Esophagus muscularis mucosa (tissue), 4 donors: ENCODE measurements around the gene ANKRD16. TPM values are rescaled to one million over a fixed set of nuclear protein-coding genes. Genes with fewer than 3 reads are reported as not detected.

Experiments
- DNase-seq: peaks from one replicate; pipeline ENCODE4 v3.0.0-alpha.2; 2017; ENCODE audit errors: extremely low spot score
- H3K27ac ChIP-seq, 4 donors: fragments of 200-600 bp; sonication (generic); replicated peaks in 1 of 4; 1 replicate in 3 of 4; 2 replicates in 1 of 4; pipeline ENCODE4 v1.5.1; 2016 to 2019; ENCODE audit warnings: mild to moderate bottlenecking in 1 of 4
- H3K27me3 ChIP-seq, 4 donors: fragments of 200-600 bp; sonication (generic); one replicate each; pipeline versions ENCODE4 v1.5.1 to v1.6.0; 2016 to 2019
- H3K36me3 ChIP-seq, 4 donors: fragments of 200-600 bp; sonication (generic); one replicate each; pipeline ENCODE4 v1.5.1; 2016 to 2019
- H3K4me1 ChIP-seq, 4 donors: fragments of 200-600 bp; sonication (generic); one replicate each; pipeline ENCODE4 v1.5.1; 2016 to 2019
- H3K4me3 ChIP-seq, 4 donors: fragments of 200-600 bp; sonication (generic); 1 replicate in 2 of 4; 2 replicates in 2 of 4; pipeline ENCODE4 v1.5.1; 2016 to 2019; ENCODE audit warnings: mild to moderate bottlenecking in 4 of 4, moderate library complexity in 1 of 4
- H3K9me3 ChIP-seq, 4 donors: fragments of 200-600 bp; sonication (generic); 1 replicate in 3 of 4; 2 replicates in 1 of 4; pipeline ENCODE4 v1.5.1; 2016 to 2019
- CTCF ChIP-seq, 3 experiments: fragments of 200-600 bp in 2 of 3; fragments of 450-650 bp in 1 of 3; sonication (generic) in 2 of 3; IDR thresholded peaks; one replicate each; pipeline ENCODE4 v1.5.1; 2017 to 2019; ENCODE audit warnings: antibody characterized with exemption in 3 of 3, mild to moderate bottlenecking in 2 of 3, moderate library complexity in 1 of 3
- EP300 ChIP-seq: sonication (generic); formaldehyde crosslinking; IDR thresholded peaks from one replicate; pipeline ENCODE4 v1.6.1; 2017; ENCODE audit warnings: antibody characterized with exemption
- POLR2A ChIP-seq: fragments of 450-650 bp; IDR thresholded peaks from one replicate; pipeline ENCODE4 v1.6.1; 2017; ENCODE audit warnings: antibody characterized with exemption, moderate library complexity, mild to moderate bottlenecking, low read depth
- POLR2AphosphoS5 ChIP-seq, 2 donors: sonication (generic); formaldehyde crosslinking; IDR thresholded peaks; one replicate each; pipeline ENCODE4 v1.6.1; 2017; ENCODE audit warnings: antibody characterized with exemption in 2 of 2
- WGBS: methylation state at CpG from one replicate; pipeline ENCODE4 v1.1.5; 2018; 5-methylcytosine and 5-hydroxymethylcytosine counted together
- intact Hi-C: fragments of 100-400 bp; cut with DNase I; formaldehyde crosslinking; loops from one replicate; pipeline ENCODE4 v1.15.1; 2023
- total RNA-seq, 4 donors: library from RNA; depleted of rRNA; stranded (reverse); fragments of >200 nt; gene quantifications; one replicate each; pipeline versions ENCODE4 v1.1.0 to v1.2.1, GENCODE V29; 2016

ANKRD16 gene
- total RNA-seq, 4 donors from 2014 or later = 5.1 to 9.0 (median 5.9) TPM

- 92% methylated on average over 5 of the region's 5 CpGs for WGBS
- Histone ChIP-seq H3K27ac (no peak overlapping the region), H3K9me3 (no peaks in the 10 kb centered on the region), H3K27me3 (no peaks in the 10 kb centered on the region), H3K4me1 (peaks cover 0 to 8% (median 5%) of the 10 kb centered on the region in 4 donors), H3K36me3 (peaks cover 30 to 59% (median 43%) of the 10 kb centered on the region in 4 donors), H3K4me3 (no peak overlapping the region)
- TF ChIP-seq POLR2A (no peak), CTCF (IDR thresholded peaks at IDR 0.05) (no peak), POLR2AphosphoS5 (IDR thresholded peaks at IDR 0.05) (no peak), EP300 (no peak)
- no peak for DNase-seq
- intact Hi-C loops = no loop called here
These were observed 17.0 kb upstream of the ANKRD16 start for GRCh38 chr10:5906651-5907050.

- peaks cover 24 to 52% (median 37%) of the 10 kb centered on the region in 4 donors for H3K36me3 ChIP-seq
- 74% methylated on average over 12 of the region's 13 CpGs for WGBS
- no peak for DNase-seq
- intact Hi-C loops = no loop called here
- H3K4me3 ChIP-seq = no peak overlapping the region
- H3K27ac ChIP-seq = no peak overlapping the region
- no peaks in the 10 kb centered on the region for H3K27me3 ChIP-seq
- peaks cover 0 to 8% (median 5%) of the 10 kb centered on the region in 4 donors for H3K4me1 ChIP-seq
- no peak for TF ChIP-seq POLR2A
- no peak for TF ChIP-seq POLR2AphosphoS5 (IDR thresholded peaks at IDR 0.05)
- TF ChIP-seq CTCF (IDR thresholded peaks at IDR 0.05) = no peak
- no peak for TF ChIP-seq EP300
- no peaks in the 10 kb centered on the region for H3K9me3 ChIP-seq
These were observed 16.3 kb upstream of the ANKRD16 start for GRCh38 chr10:5905854-5906507.

GRCh38 chr10:5904227-5904626, 14.5 kb upstream of the ANKRD16 start:
- TF ChIP-seq EP300 (no peak), POLR2AphosphoS5 (IDR thresholded peaks at IDR 0.05) (no peak), CTCF (IDR thresholded peaks at IDR 0.05) (no peak), POLR2A (no peak)
- H3K9me3 ChIP-seq = no peaks in the 10 kb centered on the region
- no peak overlapping the region for H3K27ac ChIP-seq
- H3K27me3 ChIP-seq = no peaks in the 10 kb centered on the region
- DNase-seq = no peak
- peaks cover 6 to 34% (median 19%) of the 10 kb centered on the region in 4 donors for H3K36me3 ChIP-seq
- 74% methylated on average over 4 of the region's 4 CpGs for WGBS
- intact Hi-C loops = no loop called here
- peaks cover 0 to 8% (median 2%) of the 10 kb centered on the region in 4 donors for H3K4me1 ChIP-seq
- H3K4me3 ChIP-seq = no peak overlapping the region

GRCh38 chr10:5903563-5903962, 13.9 kb upstream of the ANKRD16 start:
- H3K36me3 ChIP-seq = peaks cover 0 to 28% (median 13%) of the 10 kb centered on the region in 4 donors
- no peaks in the 10 kb centered on the region for H3K9me3 ChIP-seq
- H3K4me3 ChIP-seq = no peak overlapping the region
- DNase-seq = no peak
- intact Hi-C loops = no loop called here
- TF ChIP-seq CTCF (IDR thresholded peaks at IDR 0.05) = no peak
- no peak for TF ChIP-seq EP300
- no peak for TF ChIP-seq POLR2AphosphoS5 (IDR thresholded peaks at IDR 0.05)
- no peak for TF ChIP-seq POLR2A
- no peaks in the 10 kb centered on the region for H3K27me3 ChIP-seq
- 100% methylated on average over 6 of the region's 6 CpGs for WGBS
- no peak overlapping the region for H3K27ac ChIP-seq
- H3K4me1 ChIP-seq = peaks cover 0 to 8% (median 2%) of the 10 kb centered on the region in 4 donors
